Measurements from ENCODE around the gene ALDH5A1.

The ALDH5A1 gene

GRCh38 chr6:24545691-24546090 lies 50.9 kb downstream of the ALDH5A1 start:
- Histone ChIP-seq H3K36me3 (ENCODE audit: low read length) (no peaks in the 10 kb centered on the region), H3K27ac (ENCODE audit: low read depth, low read length) (no peak overlapping the region), H3K4me2 (ENCODE audit: low read depth, low read length, poor library complexity, severe bottlenecking) (no peak overlapping the region), H3K9ac (ENCODE audit: low read length) (no peak overlapping the region), H3K4me3 (ENCODE audit: insufficient read depth, low read length, poor library complexity, severe bottlenecking) (no peak overlapping the region), H2AFZ (ENCODE audit: low read depth, low read length, severe bottlenecking) (no peak overlapping the region), H3K79me2 (ENCODE audit: insufficient read depth, low read length) (no peaks in the 10 kb centered on the region), H3K27me3 (ENCODE audit: low read length) (no peaks in the 10 kb centered on the region), H3F3A (ENCODE audit: insufficient read depth) (no peaks in the 10 kb centered on the region), H4K20me1 (ENCODE audit: low read depth, low read length) (no peaks in the 10 kb centered on the region), H3K9me3 (ENCODE audit: insufficient read depth, low read length) (no peaks in the 10 kb centered on the region), H3K9me2 (replicated peaks; ENCODE audit: insufficient read depth, low read length) (no peaks in the 10 kb centered on the region)
- no peak for TF ChIP-seq EZH2phosphoT487 (conservative IDR thresholded peaks at IDR 0.05; ENCODE audit: low read length)
- no peak for TF ChIP-seq CTCF (IDR thresholded peaks at IDR 0.05; ENCODE audit: insufficient read depth, low read length, poor library complexity, severe bottlenecking)

DNA sequence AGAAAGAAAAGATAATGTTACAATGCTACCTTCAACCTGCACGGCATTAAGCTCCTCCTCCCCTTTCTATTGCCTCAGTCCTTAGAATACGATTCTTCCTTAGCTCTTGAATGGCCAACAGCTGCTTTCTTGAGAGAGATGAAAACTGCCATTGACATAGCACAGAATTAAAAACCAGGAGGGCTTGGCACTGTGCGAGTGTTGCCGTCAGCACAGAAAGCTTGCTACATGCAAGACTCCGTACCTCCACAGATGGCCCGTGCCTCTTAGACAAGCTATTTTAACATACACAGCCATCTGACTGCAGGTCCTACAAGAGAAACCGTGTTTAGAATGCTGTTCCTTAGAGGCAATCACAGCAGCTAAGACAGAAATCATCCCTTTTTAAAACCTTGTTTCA lies 51.7 kb downstream of the ALDH5A1 start:
- Histone ChIP-seq H2AFZ (ENCODE audit: low read depth, low read length, severe bottlenecking) (no peak overlapping the region), H3K4me3 (ENCODE audit: insufficient read depth, low read length, poor library complexity, severe bottlenecking) (no peak overlapping the region), H3K27ac (ENCODE audit: low read depth, low read length) (no peak overlapping the region), H3K9me2 (replicated peaks; ENCODE audit: insufficient read depth, low read length) (no peaks in the 10 kb centered on the region), H4K20me1 (ENCODE audit: low read depth, low read length) (no peaks in the 10 kb centered on the region), H3K4me2 (ENCODE audit: low read depth, low read length, poor library complexity, severe bottlenecking) (no peak overlapping the region), H3K36me3 (ENCODE audit: low read length) (no peaks in the 10 kb centered on the region), H3K9ac (ENCODE audit: low read length) (no peak overlapping the region), H3F3A (ENCODE audit: insufficient read depth) (no peaks in the 10 kb centered on the region), H3K9me3 (ENCODE audit: insufficient read depth, low read length) (no peaks in the 10 kb centered on the region), H3K79me2 (ENCODE audit: insufficient read depth, low read length) (no peaks in the 10 kb centered on the region), H3K27me3 (ENCODE audit: low read length) (no peaks in the 10 kb centered on the region)
- TF ChIP-seq CTCF (IDR thresholded peaks at IDR 0.05; ENCODE audit: insufficient read depth, low read length, poor library complexity, severe bottlenecking) (no peak), EZH2phosphoT487 (conservative IDR thresholded peaks at IDR 0.05; ENCODE audit: low read length) (no peak)

- no peaks in the 10 kb centered on the region for H3K36me3 ChIP-seq (ENCODE audit: low read length)
- no peak overlapping the region for H3K9ac ChIP-seq (ENCODE audit: low read length)
- no peaks in the 10 kb centered on the region for H3K9me3 ChIP-seq (ENCODE audit: insufficient read depth, low read length)
- no peak overlapping the region for H3K4me3 ChIP-seq (ENCODE audit: insufficient read depth, low read length, poor library complexity, severe bottlenecking)
- no peaks in the 10 kb centered on the region for H3K79me2 ChIP-seq (ENCODE audit: insufficient read depth, low read length)
- H3K27ac ChIP-seq (ENCODE audit: low read depth, low read length): no peak overlapping the region
- H3K4me2 ChIP-seq (ENCODE audit: low read depth, low read length, poor library complexity, severe bottlenecking): no peak overlapping the region
- no peaks in the 10 kb centered on the region for H3K9me2 ChIP-seq (replicated peaks; ENCODE audit: insufficient read depth, low read length)
- H4K20me1 ChIP-seq (ENCODE audit: low read depth, low read length): no peaks in the 10 kb centered on the region
- no peak for TF ChIP-seq EZH2phosphoT487 (conservative IDR thresholded peaks at IDR 0.05; ENCODE audit: low read length)
- no peak for TF ChIP-seq CTCF (IDR thresholded peaks at IDR 0.05; ENCODE audit: insufficient read depth, low read length, poor library complexity, severe bottlenecking)
- no peaks in the 10 kb centered on the region for H3K27me3 ChIP-seq (ENCODE audit: low read length)
- no peaks in the 10 kb centered on the region for H3F3A ChIP-seq (ENCODE audit: insufficient read depth)
- no peak overlapping the region for H2AFZ ChIP-seq (ENCODE audit: low read depth, low read length, severe bottlenecking)
These were observed 52.5 kb downstream of the ALDH5A1 start for GRCh38 chr6:24547243-24547642.
